GM19467 (cell line): Measurements from ENCODE around the gene RGS19.

Experiments used
- ATAC-seq: cut with Tn5 transposase; IDR thresholded peaks from one replicate; pipeline ENCODE4 v1.9.1; 2021; ENCODE audit warnings: mild to moderate bottlenecking, moderate library complexity; ENCODE audit not compliant: unreplicated experiment

The RGS19 gene

DNA sequence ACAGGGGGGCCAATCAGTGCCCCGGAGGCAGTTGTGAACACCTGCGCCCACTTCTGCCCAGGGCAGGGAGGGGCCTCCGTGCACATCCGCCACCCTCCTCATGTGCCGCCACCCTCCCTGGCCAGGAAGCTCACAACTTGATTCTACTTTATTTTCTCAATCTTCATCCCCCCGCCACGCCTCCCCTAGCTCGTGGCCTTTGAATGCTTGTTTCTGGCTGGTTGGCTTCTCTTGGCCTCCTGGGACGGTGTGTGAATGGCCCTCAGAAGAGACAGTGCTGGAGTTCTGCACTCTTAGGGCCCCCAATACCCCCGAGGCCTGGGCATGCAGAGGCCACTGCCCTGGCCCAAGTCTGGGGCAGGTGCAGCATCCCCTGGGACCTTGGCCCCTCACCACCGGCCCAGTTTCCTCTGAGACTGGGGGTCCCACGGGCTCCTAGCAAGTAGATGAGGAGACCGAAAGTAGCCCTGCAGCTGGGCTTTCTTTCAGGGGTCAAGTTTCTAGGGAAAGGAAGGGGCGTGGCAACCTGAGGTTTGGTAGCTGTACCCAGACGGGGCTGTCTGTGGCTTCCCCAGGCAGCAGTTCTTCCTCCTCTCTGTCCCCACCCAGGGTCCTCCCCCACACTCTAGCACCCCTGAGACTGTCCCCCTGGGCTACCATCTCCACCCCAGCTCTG lies 1.3 kb downstream of the RGS19 start:
- ATAC-seq = no peak

DNA sequence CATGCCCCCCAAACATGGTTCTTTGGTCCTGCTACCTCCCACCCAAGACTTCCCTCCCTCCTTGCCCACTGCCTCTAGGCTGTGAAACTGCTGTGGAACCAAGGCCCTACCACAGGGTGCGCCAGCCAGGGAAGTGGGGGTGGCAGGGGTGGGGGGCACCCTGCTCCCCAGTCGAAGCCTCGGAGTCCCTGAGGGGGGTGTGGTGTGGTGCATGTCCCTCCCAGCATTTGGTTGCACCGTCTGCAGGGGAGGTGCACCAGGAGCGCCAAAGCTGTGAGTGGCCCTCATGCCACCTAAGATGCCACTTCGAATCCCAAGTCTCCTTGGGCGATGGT lies 1.8 kb downstream of the RGS19 start:
- no peak for ATAC-seq

DNA sequence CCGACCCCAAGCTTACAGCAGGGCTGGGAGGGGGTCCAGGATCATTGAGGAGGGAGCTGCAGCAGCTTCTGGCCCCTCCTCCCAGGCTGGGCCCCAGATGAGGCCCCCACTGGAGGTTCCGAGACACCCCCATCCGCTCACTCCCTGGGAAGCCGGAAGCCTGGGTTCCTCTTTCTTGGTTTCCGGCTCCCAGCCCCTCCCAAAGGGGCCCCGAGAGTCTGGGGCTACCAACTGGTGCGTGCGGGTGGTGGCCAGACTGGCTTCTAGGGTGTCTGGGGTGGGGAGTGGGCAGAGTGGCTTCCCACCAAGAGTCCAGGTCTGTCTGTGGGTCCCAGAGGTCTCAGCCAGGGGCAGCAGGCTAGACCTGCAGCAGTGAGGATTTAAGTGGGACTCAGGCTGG lies 2.2 kb downstream of the RGS19 start:
- ATAC-seq = no peak

DNA sequence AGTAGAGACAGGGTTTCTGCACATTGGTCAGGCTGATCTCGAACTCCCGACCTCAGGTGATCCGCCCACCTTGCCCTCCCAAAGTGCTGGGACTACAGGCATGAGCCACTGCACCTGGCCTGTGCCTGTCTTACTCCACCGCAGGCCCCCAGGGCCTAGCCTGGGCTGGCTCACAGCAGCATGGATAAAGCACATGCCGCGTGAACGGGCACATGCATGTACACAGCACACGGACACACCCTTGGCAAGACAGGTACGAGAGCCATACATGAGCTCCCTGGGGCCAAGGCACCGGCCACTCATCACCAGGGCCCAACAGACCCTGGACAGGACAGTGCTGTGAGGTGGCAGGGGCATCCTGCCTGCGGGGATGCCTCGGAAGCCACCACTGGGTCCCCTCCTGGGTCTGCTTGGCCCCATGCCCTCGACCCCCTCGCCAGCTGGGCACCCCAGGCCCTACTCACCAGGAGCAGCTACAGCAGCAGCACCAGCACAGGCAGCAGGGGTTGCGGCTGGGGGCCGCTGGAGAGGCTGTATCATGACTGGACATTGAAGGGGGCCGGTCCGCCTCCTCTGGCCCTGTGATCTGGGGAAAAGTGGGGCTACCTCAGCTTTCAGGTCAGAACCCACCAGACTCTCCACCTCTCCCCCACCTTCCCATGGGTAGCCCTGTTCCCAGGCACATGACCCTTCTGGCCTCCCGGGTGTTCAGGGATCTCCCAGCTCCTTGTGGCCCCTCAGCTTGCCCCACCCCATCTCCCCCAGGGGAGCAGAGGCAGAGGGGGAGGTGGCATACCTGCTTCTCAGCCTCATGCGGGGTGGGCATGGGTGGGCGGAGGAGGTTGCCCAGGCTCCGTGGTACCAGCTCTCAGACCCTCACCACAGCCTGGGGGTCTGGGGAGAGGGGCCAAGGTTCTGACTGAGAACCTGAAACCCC lies 3.0 kb downstream of the RGS19 start:
- ATAC-seq = no peak

- ATAC-seq = no peak
Measured at GRCh38 chr20:64075556-64075955, 3.8 kb downstream of the RGS19 start.

GRCh38 chr20:64074963-64075362 lies 4.4 kb downstream of the RGS19 start:
- no peak for ATAC-seq

GRCh38 chr20:64074184-64074789 lies 5.0 kb downstream of the RGS19 start:
- no peak for ATAC-seq

- no peak for ATAC-seq
Measured at GRCh38 chr20:64073476-64074183, 5.7 kb downstream of the RGS19 start.

DNA sequence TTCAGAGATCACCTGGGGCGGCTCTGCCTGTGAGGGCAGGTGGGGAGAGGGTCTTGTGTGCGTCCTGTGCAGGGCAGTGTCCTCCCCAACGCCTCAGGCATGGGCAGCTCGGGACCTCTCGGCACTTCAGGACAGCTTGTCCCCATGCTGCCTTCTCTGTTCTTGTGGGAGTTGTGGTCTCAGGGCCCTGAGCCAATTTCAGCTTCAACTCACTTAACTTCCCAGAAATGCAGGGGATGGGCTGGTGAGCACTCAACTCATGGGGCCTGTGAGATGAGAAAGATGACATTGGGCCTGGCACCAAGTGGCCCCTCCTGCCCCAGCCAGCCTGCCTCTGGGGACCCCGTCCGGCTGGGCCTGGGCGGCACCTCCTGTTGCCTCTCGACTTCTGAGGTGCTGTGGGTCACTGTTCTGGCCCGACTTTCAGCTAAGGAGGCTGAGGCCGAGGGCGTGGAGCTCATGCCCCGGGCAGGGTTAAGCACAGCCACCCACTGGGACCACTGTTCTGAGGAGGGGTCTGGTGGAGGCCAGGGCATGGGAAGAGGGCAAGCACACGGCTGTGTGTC lies 6.7 kb downstream of the RGS19 start:
- no peak for ATAC-seq

DNA sequence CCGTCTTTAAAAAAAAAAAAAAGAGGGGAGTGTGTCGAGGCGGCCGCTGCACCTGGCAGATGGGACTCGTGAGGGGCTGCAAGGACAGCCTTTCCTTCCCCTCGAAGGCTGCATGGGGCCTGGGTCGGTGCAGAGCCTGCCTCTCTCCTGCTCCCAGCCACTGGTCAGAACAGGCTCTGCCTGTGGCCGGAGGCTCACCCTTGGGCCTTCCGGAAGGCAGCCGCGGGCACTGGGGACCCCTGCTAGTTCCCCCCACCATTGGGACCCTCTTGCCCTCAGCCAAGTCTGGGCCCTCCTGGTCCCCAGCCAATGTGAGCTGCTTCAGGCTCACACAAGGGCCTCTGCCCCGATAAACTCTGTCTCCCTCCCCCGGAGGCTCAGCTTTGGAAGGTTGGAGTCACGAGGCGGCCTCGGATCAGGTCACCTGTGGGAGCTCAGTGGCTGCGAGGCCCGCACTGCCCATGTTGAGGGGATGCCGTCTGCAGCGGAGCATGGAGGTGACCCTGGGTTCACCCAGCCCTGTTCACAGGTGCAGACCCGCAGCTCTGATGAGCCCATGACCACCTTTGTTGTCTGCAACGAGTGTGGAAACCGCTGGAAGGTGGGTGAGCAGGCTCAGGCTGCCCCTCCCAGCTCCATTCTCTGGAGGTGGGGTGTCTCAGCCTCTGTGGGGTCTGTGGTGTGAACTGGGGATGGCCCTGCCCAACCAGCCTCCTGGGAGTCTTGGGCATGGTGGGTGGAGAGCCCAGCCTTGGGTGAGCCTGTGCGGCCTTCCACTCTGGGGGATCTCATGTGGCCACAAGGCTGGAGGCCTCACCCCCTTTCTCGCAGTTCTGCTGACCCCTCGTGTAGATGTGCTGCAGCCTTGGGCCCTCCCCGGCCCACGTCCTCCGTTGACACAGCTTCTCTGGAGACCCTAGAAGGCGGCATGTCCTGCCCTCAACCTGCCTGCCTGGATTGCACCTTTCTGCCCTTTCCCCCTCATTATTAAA lies 7.7 kb downstream of the RGS19 start:
- ATAC-seq = no peak

GRCh38 chr20:64070244-64070993 lies 8.9 kb downstream of the RGS19 start:
- ATAC-seq = no peak

GRCh38 chr20:64069614-64070243 lies 9.6 kb downstream of the RGS19 start:
- no peak for ATAC-seq

DNA sequence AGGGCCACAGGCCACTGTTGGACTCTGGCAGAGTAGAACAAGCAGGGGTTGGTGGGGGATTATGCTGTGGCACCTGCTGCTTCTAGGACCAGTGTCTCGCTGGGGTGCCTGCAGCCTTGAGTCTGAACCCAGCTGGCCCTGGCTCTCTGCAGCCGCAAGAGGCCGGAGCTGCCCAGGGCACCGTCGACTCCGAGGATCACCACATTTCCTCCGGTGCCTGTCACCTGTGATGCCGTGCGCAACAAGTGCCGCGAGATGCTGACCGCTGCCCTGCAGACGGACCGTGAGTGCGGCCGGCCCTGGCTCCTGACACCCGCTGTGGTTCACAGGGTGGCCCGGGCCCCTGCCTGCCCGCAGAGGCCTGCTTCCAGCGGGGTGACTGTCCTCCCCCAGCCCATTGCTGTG lies 10.1 kb downstream of the RGS19 start:
- ATAC-seq = no peak

DNA sequence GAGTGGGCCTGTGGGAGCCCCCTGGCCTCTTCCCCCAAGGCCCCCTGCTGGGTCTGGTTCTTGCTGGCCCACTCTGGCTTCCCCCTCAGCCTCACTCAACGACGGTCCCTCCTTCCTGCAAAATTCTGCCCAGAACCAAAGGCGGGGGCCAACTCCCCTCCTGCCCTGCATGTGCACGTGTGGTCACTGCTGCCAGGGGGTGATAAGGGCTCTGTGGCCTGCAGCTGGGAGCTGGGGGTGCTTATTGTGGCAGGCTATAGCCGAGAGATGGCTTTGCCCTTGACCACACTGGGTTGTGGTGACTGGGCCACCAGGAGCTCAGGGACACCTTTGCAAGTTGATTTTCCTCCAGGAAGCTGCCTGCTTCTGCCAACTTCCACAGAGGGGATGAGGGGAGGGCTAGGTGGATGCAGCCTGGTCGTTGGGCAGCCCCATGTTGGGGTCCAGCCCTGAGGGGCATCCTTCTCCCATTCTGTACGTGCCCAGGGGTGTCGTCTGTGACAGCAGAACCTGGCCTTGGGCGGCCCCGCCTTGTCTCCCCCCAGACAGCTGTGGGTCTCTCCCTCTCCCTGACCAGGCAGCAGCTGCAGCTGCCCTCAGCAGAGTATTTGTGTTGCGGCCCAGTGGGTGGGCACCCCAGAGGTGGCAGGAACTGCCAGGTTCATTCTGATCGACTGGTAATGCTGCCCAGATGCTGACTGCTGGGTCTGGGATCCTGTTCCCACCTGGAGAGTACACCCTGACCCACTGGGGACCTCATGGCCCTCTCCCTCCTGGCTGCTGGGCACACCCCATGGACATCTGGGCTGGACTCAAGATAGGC lies 10.7 kb downstream of the RGS19 start:
- ATAC-seq = no peak

DNA sequence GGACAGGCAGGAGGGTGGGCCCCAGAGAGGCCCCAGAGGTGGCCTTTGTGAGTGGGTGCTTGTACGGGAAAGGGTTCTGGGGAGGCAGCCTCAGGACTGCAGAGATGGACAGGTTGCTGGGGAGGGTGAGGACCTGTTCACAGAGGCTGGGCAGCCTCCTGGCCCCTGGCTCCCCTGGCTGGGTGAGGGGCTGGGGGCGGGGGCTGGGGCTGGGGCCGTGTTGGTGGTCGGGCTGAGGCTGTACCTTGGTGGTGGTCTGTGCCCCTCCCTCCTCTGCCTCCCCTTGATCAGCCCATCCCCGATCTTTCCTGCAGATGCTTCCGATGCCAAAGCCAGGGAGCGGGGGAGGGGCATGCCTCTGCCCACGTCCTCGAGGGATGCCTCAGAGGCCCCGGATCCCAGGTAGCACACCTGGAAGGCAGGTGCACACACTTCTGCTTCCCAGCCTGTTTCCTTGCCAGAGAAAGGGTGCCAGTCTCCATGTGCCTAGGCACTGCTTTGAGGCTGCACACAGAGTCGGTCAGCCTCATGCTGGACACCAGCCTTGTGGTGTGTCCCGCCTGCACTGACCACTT lies 11.5 kb downstream of the RGS19 start:
- no peak for ATAC-seq

DNA sequence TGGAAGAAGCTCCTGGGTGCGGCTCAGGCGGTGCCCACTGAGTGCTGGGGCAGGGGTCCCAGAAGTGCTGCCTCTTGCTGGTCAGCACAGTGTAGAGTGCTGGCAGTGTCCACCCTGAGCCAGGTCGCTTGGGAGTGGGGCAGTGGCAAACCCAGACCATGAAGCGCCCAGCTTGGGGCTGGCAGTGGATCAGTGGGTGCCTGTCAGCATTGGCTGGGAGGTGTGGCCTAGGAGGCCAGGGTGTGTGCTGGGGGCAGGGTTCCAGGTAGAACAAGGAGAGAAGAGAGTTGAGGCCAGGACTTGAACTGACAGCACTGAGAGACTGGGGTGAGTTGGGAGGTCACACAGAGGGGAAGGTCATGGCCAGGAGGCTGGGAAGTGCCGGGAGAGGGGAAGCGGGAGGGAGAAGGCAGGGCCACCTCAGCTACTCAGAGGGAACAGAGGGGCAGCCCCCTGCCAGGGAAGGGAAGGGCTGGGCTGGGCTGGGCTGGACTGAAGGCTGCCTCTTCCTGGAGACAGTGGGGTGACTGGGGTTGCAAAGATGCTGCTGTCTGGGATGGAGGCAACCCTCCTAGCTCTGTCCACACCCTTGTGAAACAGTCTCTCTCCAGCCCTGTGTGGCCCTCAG lies 12.2 kb downstream of the RGS19 start:
- ATAC-seq = no peak

DNA sequence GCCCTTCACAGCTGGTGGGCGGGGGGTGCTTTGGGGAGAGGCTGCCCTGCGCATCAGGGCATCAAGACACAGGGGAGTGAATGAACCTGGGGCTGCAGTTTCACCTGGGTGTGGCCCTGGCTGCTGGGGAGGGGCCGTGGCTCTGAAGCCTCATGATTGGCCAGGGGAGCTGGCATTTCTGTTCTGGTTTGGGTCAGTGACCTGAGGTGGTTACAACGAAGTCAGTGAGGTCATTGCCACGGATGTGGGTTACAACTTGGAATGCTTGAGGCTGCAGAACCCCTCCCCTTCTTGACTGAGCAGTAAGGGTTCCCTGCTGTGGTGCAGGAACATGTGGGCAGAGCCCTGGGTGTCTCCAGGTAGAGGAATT lies 13.4 kb downstream of the RGS19 start:
- no peak for ATAC-seq
